ENCODE data around the gene DCAF17.
"Not testable (repeated sequence)": the region's sequence is repeated elsewhere in the genome, so short reads cannot be mapped to it uniquely, and the experiment has no call there.

- TF ChIP-seq RARB (CRISPR knock-in tag; IDR thresholded peaks at IDR 0.05); ZC3H10 (CRISPR knock-in tag; IDR thresholded peaks at IDR 0.05); PATZ1 (CRISPR knock-in tag; IDR thresholded peaks at IDR 0.05; ENCODE audit: borderline replicate concordance); PPARA (CRISPR knock-in tag; IDR thresholded peaks at IDR 0.05; ENCODE audit: borderline replicate concordance); ESRRG (CRISPR knock-in tag; IDR thresholded peaks at IDR 0.05); ARNTL (CRISPR knock-in tag; IDR thresholded peaks at IDR 0.05; ENCODE audit: borderline replicate concordance, low read depth); ZNF565 (CRISPR knock-in tag; conservative IDR thresholded peaks at IDR 0.05; ENCODE audit: low read depth): not testable (repeated sequence)
Measured at GRCh38 chr2:171414645-171415044, 19.4 kb upstream of the DCAF17 start.
